Neutrophil (primary cell): ENCODE results near the gene RHO.

Source experiments
- H3K27ac ChIP-seq: fragments of 200-600 bp; sonication (generic); 2 replicates; pipeline ENCODE4 v1.5.1; 2016; ENCODE audit warnings: mild to moderate bottlenecking, moderate library complexity
- H3K27me3 ChIP-seq: fragments of 200-600 bp; sonication (generic); 2 replicates; pipeline ENCODE4 v1.6.0; 2016; ENCODE audit warnings: mild to moderate bottlenecking
- H3K36me3 ChIP-seq: fragments of 200-600 bp; sonication (generic); 2 replicates; pipeline ENCODE4 v1.5.1; 2017
- H3K4me1 ChIP-seq, 2 experiments: fragments of 200-600 bp in 1 of 2; sonication (generic) in 1 of 2; 1 replicate in 1 of 2; 2 replicates in 1 of 2; pipeline versions ENCODE4 v1.5.1 to v1.6.1; 2013 to 2016; ENCODE audit warnings: low read depth in 1 of 2, low read length in 1 of 2, mild to moderate bottlenecking in 1 of 2, moderate library complexity in 1 of 2; ENCODE audit not compliant: control insufficient read depth in 1 of 2, insufficient read depth in 1 of 2
- H3K4me3 ChIP-seq, 2 experiments: fragments of 200-600 bp in 1 of 2; sonication (generic) in 1 of 2; 1 replicate in 1 of 2; 2 replicates in 1 of 2; pipeline ENCODE4 v1.5.1; 2013 to 2016; ENCODE audit warnings: low read depth in 1 of 2, low read length in 1 of 2, mild to moderate bottlenecking in 1 of 2, moderate library complexity in 1 of 2
- H3K9me3 ChIP-seq: fragments of 200-600 bp; sonication (generic); 2 replicates; pipeline ENCODE4 v1.5.1; 2016
- TF ChIP-seq, protein P1 (sequence below): fragments of 200-600 bp; sonication (generic); IDR thresholded peaks from 2 replicates; pipeline ENCODE4 v1.5.1; 2016; ENCODE audit warnings: antibody characterized with exemption

Gene RHO

DNA sequence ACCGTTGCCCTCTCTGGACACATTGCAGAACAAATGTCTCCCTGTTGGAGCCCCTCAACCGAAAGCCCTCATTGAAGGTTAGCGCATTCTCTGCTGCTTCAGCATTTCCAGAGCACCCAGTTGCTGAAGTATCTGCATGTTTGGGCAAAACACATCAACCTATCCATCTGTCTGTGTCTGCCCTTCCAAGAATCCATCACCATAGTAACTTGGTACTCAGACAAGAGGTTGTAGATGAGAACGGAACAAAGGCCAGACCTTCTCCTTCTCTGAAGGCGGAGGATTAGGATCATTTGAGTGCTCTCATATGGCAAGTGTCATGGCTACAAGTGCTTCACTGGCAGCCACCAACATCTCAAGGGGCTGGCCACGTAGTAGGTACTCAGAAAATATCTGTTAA, 23.1 kb upstream of the RHO start:
- TF ChIP-seq, protein P1, sequence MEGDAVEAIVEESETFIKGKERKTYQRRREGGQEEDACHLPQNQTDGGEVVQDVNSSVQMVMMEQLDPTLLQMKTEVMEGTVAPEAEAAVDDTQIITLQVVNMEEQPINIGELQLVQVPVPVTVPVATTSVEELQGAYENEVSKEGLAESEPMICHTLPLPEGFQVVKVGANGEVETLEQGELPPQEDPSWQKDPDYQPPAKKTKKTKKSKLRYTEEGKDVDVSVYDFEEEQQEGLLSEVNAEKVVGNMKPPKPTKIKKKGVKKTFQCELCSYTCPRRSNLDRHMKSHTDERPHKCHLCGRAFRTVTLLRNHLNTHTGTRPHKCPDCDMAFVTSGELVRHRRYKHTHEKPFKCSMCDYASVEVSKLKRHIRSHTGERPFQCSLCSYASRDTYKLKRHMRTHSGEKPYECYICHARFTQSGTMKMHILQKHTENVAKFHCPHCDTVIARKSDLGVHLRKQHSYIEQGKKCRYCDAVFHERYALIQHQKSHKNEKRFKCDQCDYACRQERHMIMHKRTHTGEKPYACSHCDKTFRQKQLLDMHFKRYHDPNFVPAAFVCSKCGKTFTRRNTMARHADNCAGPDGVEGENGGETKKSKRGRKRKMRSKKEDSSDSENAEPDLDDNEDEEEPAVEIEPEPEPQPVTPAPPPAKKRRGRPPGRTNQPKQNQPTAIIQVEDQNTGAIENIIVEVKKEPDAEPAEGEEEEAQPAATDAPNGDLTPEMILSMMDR, result no peak
- Histone ChIP-seq H3K9me3 (no peaks in the 10 kb centered on the region), H3K36me3 (peaks cover 87% of the 10 kb centered on the region)

DNA sequence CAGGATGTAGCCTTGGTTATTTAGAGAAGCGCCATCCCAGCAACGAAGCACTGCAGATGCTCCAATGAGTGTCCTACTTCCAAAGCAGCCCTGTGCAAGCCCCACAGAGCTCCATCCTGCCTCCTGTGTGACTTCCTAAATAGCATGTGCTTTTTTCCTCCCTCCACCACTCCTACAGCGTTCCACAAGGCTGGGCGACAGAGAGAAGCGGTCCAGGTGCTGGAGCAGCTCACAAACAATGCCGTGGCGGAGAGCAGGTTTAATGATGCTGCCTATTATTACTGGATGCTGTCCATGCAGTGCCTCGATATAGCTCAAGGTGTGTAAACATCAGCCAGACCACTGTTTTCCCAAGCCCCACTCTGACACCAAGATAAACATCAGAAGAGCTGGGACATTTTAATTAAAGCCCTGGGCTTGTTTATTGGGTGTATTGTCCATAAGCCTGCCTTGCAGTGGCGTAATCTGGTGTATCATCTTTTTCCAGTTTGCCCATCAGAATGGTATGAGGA, 22.2 kb upstream of the RHO start:
- TF ChIP-seq, protein P1, result no peak
- Histone ChIP-seq H3K9me3 (no peaks in the 10 kb centered on the region), H3K36me3 (peaks cover 87% of the 10 kb centered on the region), H3K27me3 (no peaks in the 10 kb centered on the region), H3K4me3 (no peak overlapping the region), H3K27ac (no peak overlapping the region), H3K4me1 (no peaks in the 10 kb centered on the region)

More for the DNA sequence above, 23.1 kb upstream of the RHO start:
- no peaks in the 10 kb centered on the region for H3K27me3 ChIP-seq
- H3K4me3 ChIP-seq, result no peak overlapping the region
- H3K4me1 ChIP-seq, result no peaks in the 10 kb centered on the region
- H3K27ac ChIP-seq, result no peak overlapping the region

DNA sequence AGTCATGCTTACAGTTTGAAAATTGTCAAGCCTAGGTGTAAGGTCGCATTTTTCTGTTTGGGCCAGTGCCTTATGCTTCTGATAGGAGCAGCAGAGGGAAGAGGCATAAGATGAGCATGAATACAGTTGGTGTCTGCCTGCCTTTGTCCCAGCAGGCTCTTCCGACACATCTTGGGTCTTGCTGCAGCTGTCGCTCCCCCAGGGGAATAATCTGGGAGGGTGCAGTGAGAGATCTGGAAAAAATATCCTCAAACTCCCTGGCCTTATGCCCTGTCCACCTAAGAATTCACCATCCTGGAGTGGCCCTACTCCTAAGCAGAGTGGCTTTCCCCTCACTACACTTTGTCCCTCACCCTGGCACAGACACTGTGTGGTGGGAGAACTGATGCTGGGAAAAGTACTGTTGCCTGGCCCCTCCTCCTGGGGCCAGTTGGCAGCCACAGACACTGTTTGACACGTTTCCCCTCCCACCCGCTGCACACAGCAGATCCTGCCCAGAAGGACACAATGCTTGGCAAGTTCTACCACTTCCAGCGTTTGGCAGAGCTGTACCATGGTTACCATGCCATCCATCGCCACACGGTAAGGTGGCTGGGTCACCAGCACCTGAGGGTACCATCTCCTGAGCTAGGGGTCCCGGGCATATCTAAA, 21.1 kb upstream of the RHO start:
- Histone ChIP-seq H3K4me1 (no peaks in the 10 kb centered on the region), H3K9me3 (no peaks in the 10 kb centered on the region), H3K4me3 (no peak overlapping the region), H3K27me3 (no peaks in the 10 kb centered on the region), H3K36me3 (peaks cover 86% of the 10 kb centered on the region), H3K27ac (no peak overlapping the region)
- TF ChIP-seq, protein P1, result no peak

DNA sequence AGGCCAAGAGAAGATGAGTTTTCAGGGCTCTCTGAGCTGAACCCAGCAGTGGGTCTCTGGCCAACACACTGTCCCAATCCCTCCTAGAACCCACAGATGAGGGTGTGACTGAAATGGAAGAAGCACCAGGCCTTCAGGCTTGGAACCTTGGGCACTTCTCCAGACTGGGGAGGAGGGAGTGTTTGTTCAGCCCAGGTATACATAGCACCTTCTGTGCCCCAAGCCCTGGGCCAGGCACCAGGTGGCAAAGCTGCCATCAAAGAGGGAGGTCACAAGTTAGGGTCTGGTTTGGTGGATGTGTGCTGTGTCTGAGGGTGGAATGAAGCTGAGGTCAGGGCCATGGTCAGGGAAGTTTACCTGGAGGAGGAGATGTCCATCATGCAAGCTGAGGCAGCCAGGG, 15.8 kb upstream of the RHO start:
- Histone ChIP-seq H3K27ac (no peak overlapping the region), H3K4me3 (no peak overlapping the region), H3K9me3 (no peaks in the 10 kb centered on the region), H3K27me3 (no peaks in the 10 kb centered on the region), H3K36me3 (peaks cover 70% of the 10 kb centered on the region), H3K4me1 (no peaks in the 10 kb centered on the region)
- TF ChIP-seq, protein P1, result no peak

DNA sequence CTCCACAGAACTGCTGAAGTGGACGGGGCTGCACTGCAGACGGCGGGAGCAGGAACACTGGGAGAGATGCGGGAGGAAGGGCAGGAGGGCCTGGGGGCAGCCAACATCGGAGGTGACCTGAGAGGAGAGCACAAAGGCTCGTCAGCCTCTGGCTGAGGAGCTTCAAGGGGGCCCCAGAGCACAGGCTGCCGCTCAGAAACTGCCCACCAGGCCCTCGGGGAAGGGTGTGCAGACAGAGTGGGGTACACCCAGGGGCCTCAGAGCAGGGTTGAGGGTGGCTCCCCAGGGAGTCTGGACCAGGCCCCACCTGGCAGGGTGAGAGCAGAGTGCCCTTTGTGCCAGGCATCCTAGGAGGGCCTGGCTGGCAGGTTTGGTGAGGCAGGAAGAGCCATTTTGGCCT, 14.7 kb upstream of the RHO start:
- H3K4me3 ChIP-seq, result no peak overlapping the region
- H3K9me3 ChIP-seq, result no peaks in the 10 kb centered on the region
- H3K27ac ChIP-seq, result no peak overlapping the region
- no peaks in the 10 kb centered on the region for H3K4me1 ChIP-seq
- no peaks in the 10 kb centered on the region for H3K27me3 ChIP-seq
- TF ChIP-seq, protein P1, result no peak
- peaks cover 72% of the 10 kb centered on the region for H3K36me3 ChIP-seq
